Activated CD8-positive, alpha-beta memory T cell treated with anti-CD3 and anti-CD28 coated beads for 4 hours (primary cell): Measurements from ENCODE around the gene B4GALT7.

Experiments used
- DNase-seq, 2 donors: peaks; one replicate each; pipeline ENCODE4 v3.0.0-alpha.2; 2020; ENCODE audit warnings: low read depth in 2 of 2

The B4GALT7 gene

DNA sequence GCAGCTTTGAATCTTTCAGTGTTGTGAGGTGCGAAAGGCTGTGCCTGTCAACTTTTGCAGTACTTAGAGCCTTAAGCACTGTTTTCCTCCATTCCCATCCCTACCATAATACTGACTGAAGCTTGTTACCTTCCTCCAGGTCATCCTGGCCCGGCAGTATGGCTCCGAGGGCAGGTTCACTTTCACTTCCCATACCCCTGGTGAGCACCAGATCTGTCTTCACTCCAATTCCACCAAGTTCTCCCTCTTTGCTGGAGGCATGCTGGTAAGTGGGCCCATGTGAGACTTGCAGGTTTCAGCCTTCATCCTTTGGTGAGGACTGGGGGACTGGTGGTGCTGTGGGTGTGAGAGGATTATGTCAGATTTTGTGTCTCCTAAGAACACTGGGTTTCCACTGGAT lies 6.4 kb upstream of the B4GALT7 start:
- no peak for DNase-seq

DNA sequence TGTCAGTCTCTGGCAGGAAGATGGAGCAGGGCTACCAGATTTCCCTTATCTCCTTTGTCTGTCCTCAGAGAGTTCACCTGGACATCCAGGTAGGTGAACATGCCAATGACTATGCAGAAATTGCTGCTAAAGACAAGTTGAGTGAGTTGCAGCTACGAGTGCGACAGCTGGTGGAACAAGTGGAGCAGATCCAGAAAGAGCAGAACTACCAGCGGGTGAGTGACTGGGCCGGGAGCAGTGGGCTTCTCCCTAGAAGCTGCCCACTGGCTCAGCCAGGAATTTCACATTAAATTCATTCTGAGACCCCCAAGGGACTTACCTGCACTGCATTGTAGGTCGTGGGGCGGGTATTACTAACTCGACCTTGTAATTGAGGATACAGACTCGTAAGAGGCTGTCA lies 5.9 kb upstream of the B4GALT7 start:
- no peak for DNase-seq

DNA sequence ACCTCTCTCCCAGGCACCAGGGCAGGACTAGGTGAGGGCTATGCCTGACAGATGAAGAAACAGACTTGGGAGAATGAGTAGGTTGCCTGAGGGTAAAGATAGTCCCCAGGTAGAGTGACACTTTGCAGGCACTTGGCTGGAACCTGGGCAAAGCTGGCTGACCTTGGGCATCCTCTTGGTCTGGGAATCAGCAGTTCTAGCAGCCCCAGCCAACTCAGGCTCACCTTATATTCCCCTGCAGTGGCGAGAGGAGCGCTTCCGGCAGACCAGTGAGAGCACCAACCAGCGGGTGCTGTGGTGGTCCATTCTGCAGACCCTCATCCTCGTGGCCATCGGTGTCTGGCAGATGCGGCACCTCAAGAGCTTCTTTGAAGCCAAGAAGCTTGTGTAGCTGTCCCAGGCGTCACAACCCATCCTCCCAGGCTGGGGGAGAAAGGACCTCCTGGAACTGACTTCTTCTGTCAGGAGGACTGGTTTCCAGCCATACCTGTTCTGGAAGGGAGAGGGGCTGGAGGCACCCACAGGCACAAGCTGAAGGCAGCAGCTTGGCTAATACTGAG lies 4.8 kb upstream of the B4GALT7 start:
- DNase-seq, result no peak

DNA sequence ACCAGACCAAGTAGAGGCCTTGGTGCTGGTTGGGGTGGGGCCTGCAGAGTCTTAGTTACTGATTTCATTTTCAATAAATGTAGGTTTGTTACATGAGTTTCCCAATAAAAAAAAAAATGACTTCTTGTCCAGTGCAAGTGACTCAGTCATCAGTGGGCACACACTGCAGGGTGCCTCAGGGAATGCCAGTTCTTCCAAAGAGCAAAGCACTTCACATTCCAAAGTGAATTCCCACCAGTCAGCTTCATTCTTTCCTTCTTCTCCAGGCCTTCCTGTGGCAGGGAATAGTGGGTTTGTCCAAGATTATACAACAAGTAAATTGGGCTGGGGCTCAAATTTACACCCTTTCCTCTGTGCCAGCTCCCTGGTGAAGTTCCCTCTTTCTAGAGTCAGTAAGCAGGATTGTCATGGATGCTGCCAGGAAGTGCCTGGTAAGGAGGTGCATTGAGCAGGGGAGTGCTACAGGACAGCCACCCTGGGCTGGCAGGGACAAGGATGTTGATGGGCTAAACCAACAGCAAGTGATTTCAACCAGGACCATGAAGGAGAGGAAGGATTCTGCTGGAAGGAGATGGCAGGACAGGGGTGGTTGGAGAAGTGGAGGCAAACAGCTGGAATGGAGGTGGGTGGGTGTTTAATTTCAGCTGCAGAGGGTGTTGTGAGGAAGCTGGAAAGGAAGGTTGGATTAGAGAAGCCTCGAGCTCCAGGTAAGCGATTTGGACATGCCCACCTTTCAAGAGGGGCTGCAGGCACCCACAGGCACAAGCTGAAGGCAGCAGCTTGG lies 3.7 kb upstream of the B4GALT7 start:
- no peak for DNase-seq

DNA sequence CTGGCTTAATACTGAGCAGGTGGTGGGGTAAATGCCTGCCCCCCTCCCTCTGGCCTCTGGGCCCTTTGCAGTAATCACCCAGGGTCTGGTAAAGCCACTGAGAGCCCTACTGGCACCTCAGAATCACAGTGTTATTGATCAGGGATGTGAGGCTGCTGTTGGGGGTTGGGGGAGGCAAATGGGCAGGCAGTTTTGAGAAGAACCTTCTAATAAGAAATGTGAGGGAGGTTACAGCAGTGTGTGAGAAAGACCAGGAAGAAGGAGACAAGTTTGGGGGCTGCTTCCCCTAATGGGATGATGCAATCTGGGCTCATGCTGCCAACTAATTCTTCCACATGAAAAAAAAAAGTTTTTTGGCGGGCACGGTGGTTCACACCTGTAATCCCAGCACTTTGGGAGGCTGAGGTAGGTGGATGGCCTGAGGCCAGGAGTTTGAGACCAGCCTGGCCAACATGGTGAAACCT lies 3.1 kb upstream of the B4GALT7 start:
- DNase-seq, result no peak

DNA sequence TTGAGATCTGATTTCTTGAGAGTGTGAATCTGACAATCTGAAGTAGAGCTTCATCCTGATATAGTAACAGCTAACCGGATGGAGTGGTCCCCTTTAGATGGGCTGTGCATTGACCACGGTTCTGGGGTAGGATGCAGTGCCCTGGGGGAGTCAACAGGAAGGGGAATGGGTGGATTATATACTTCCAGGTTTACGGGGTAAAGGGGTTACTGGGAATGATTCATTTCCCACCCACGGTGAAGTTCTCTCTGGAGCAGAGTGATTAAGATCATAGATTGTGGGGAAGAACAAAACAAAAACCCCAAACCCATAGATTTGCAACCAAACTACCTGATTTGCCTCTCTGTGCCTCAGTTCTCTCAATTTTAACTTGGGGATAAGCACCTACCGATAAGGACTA lies 1.5 kb upstream of the B4GALT7 start:
- DNase-seq, result no peak

DNA sequence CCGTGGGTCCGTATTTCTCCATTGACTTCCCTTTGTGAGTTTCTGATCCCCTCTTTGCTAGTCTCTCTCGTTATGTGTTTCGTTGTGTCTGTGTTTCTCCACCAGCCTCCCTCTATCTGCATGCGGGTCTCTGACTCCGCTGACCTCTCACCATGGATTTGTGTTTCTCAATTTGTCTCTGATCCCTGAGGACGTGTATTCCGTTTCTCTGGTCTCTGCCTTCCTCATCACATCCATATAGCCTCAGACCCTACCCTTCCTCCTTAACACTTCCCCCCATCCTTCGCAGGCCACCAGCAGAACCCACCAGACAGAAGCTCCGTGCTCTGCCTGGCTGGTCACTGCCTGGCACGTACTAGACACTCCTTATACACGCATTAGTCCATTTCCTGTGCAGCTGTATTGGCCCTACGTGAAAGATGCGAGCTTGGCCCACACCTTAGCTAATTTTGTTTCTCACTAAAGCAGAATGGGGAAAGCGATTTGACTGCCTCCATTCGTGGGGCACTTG lies 631 bp downstream of the B4GALT7 start:
- DNase-seq, result no peak

DNA sequence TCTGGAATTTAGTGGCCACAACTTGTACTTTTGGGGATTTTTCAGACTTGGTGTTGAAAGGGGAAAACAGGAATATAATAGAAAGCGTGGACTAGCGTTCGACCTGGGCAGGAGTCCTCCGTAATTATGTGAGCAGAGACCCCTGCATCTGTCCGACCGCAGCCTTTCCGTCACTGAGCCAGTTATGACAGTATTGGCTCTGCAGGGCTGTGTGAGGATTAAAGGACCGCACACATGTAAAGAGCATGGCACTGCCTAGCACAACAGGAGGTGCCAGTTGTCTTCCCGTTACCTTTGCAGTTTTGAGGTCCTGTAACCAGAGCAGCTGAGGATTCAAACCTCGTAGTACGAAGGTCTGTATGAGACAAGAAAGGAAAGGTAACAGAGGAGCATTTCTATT lies 1.2 kb downstream of the B4GALT7 start:
- DNase-seq, result no peak

DNA sequence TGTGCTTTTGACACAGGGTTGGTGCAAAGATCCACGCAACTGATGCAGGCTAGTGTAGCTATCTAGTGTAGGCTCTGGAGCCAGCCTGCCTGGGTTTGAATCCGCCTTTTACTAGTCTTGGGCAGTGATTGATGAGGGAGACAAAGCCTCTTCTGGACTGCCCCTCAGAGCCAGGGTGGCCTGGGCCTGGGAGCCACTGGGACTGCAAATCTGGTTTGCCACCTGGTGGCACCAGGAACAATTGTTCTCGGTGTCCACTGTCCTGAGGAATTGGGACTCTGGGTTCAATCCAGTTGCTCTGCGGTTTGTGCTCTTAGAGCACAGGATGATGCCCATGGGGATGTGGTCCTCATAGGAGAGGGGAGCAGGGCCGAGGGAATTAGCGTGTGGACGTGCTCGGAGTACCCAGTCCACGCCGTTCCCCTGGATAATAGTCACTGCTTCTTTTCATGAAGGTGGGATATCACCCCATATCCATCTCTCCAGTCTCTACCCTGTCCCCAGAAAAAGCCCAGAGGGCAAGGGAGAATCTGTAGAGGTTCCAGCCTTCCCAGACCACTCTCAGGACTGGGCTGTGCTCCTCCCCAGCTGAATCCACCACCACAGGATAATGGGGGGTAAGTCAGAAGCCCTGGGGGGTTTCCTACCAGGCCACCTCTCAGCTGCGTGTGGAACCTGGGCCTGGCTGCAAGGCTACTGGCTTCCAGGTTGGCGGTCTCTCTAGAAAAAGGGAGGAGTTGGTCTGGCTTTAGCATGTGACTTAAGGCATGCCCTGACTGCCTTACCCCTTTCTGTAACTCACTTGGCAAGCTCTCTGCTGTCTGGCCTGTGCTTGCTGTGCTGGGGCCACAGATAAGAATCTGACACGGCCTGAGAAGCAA lies 1.9 kb downstream of the B4GALT7 start:
- no peak for DNase-seq

DNA sequence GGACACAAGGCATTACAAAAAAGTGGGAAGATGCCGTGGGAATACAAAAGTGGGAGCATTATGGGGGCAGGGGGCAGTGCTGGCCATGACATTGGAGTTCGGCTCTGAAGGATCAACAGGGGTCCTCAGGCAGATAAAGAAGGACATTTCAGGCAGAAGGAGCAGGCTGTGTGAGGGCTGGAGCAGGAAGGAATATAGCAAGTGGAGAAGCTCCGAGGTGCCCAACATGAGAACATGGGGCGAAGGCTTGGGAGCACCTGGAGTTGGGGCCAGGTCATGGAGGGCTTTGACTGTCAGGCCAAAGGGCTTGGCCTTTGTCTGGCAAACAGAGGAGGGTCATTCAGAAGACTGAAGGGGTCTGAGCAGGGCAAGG lies 2.5 kb downstream of the B4GALT7 start:
- no peak for DNase-seq

DNA sequence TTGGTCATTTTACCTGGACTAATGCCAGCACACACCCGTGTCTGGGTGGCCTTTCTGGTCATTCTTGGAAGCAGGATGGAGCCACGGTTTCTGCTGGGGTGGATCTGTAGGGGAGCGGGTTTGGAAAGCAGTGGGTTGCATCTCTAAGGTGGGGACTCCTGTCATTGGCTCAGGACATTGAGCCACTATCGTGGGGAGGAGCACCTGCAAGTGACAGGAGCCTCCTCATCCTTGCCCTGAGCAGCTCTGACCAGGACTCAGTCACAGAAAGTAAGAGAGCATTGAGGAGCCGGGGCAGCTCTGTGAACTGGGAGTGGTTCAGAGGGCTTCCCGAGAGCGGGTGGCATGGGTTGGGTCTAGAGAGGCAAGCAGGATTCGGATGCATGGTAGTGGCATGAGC lies 3.7 kb downstream of the B4GALT7 start:
- no peak for DNase-seq

DNA sequence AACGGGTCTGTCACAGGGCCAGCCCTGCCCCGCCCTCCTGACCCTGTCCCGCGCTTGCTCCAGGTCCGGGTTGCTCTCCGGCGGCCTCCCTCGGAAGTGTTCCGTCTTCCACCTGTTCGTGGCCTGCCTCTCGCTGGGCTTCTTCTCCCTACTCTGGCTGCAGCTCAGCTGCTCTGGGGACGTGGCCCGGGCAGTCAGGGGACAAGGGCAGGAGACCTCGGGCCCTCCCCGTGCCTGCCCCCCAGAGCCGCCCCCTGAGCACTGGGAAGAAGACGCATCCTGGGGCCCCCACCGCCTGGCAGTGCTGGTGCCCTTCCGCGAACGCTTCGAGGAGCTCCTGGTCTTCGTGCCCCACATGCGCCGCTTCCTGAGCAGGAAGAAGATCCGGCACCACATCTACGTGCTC lies 4.2 kb downstream of the B4GALT7 start:
- DNase-seq, result no peak

DNA sequence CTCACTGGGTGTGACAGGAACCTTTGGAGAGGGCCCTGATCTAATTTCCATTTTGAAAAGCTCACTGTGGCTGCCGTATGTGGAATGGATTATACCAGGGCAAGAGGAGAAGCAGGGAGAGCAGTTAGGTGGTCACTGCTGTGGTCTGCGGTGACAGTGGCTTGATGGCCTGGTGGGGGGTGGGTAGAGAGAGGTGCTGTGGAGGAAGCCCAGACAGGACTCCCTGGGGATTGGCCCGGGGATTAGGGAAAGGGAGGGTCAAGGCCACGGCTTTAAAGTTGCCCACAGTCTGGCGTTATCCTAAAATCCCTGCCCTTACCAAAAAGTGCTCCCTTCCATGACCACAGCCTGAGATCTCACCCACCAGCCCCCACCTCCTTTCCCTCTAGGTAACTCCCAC lies 4.7 kb downstream of the B4GALT7 start:
- no peak for DNase-seq

DNA sequence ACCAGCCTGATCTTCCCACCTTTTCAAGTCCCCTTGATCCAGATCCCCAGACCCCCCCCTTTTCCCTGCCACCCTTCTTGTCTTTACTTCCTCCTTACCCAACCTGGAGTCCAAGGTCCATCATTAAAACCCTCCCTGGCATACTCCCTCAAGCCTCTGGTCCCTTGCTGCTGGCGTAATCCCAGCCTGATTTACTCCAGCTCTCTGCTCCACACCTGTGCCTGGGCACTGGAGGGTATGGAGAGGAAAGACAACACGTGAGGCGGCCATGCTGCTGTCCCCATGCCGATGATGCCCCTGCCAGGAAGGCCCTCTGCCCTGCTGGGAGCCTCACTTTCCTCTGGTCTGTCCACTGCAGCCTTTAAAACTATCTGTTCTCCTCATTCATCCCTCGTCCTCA lies 5.1 kb downstream of the B4GALT7 start:
- DNase-seq, result no peak

DNA sequence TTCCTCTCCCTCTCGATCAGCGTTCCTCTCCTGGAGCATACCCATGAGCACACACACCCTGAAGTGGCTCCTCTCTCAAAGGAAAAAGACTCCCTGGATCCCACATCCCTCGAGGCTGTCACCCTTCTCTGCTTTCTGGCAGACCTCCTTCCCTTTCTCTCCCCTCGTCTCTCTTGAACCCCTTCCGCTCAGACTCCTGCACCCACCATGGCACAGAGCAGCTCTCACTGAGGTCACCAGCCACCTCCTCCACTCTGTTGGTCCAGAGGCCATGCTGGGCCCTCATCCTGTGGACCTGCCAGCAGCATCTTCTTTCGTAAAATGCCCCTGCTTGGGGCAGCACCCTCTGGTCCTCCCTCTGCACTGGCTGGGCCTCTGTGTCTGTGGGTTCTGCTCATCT lies 5.7 kb downstream of the B4GALT7 start:
- no peak for DNase-seq

DNA sequence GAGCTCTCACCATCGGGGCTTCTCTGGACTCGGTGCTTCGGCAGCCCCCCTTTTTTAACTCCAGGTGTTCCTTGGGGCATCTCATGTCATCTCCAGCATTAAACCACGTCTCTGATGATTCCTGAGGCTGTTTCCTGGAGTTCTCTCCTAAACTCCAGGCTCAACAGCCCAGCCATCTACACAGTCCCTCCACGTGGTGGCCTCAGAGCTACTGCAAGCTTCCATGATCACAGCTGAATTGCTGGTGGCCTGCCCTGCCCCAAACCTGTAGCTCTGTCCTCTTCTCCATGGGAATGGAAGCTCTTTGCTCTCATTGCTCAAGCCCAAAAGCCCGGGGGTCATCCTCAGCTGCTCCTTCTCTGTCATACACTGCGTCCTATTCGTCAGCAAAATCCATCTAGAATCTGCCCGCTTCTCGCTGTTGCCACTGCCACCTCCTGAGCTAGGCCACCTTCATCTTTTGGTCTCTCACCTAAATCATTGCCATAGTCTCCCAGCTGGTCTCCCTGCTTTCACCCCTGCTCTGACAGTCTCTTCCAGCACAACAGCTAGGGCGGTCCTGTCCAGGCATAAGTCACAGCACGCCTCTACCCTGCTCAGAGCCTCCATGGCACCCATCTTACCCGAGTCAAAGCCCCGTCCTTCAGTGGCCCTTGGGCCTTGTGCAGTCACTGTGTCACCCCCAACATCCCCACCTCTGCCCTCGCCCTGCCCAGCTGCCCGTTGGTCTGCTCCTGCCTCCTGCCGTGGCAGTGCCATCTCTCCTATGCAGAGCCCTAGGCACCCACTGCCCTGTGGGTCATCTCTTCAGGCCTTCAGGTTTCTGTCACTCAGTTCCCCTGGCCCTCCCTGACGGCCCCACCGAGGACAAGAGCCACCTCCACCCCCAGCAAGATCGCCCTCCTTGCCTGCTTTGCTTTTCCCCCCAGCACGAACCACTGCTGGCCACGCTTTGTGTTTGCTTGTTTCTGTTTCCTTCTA lies 6.4 kb downstream of the B4GALT7 start:
- DNase-seq, result no peak

DNA sequence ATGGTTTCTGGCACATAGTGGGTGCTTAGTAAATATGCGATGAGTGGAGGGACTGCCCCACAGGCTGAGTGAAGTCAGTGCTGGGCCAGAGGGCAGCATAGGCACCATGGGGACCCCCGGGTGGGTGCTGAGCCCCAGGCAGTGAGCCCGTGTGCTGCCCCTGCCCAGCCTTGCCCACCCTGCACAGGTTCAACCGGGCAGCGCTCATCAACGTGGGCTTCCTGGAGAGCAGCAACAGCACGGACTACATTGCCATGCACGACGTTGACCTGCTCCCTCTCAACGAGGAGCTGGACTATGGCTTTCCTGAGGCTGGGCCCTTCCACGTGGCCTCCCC lies 7.2 kb downstream of the B4GALT7 start:
- no peak for DNase-seq

DNA sequence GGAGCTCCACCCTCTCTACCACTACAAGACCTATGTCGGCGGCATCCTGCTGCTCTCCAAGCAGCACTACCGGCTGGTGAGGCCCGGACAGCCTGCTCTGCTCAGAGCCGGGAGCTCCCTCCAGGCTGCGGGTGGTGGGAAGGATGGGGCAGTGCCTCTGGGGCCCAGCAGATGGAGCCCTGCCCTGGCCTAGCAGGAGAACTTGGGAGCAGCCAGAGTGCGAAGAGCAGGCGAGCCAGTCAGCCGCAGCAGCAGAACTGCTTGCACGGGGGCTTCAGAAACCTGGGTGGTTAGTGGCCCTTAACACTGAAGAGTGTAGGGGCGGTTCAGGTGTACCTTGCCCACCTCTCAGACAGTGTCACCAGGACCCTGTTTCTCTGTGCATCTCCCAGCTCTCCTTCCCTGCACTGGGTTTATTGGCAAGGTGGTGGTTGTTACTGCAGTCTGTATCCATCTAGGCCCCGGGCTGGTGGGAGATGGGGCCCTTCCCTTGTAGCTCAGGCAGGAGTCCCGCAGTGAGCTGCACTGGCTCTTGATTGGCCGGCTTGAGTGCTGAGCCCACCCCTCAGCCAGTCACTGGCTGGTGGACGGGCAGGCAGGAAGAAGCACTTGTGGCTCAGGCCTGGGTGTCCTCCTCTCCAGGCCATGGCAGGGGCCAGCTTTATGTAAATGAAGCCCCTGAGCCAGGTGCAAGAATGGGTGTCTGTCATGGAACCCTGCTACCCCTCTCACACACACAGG lies 7.7 kb downstream of the B4GALT7 start:
- no peak for DNase-seq

DNA sequence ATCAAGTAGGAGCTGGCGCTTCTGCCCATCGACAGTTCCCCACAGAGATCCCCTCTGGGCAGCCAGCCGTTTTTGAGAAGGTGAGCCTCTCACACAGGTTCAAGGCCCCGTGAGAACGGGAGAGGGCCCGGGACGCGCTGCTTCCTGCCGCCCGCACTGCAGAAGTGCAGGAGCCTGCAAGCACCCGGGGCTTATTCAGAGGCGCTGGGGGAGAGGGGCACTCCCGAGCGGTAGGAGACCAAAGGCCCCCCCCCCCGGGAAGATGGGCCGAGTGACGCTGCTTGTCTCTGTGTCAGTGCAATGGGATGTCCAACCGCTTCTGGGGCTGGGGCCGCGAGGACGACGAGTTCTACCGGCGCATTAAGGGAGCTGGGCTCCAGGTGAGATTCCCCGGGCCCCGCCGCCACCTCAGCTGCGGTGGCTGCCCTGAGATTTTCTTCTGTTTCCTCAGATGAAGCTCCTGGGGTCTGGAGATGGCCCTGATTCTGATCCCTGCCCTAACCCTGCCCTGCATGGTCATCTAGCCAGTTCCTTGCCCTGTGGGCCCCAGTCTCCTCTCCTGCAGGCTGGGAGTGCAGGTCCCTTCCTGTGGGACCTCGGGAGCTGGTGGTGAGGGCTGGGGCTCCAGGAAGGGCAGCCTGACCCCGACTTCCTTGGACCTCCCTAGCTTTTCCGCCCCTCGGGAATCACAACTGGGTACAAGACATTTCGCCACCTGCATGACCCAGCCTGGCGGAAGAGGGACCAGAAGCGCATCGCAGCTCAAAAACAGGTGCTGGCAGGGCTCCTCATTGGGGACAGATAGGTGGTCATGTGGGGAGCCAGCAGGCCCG lies 8.5 kb downstream of the B4GALT7 start:
- no peak for DNase-seq
